Transverse colon (tissue), 1 donor: ENCODE results near the gene OR1D2.

Source experiments
- EP300 ChIP-seq: sonication (generic); formaldehyde crosslinking; IDR thresholded peaks from one replicate; pipeline ENCODE4 v1.6.1; 2017; ENCODE audit warnings: antibody characterized with exemption, low read depth
- POLR2A ChIP-seq: fragments of 450-650 bp; IDR thresholded peaks from one replicate; pipeline ENCODE4 v1.6.1; 2016; ENCODE audit warnings: antibody characterized with exemption, mild to moderate bottlenecking, moderate library complexity

GRCh38 chr17:3104322-3104721 is at the start of gene OR1D2:
- TF ChIP-seq EP300: no peak
- TF ChIP-seq POLR2A: no peak
